ENCODE data around the gene RNASE12.
A peak's percentile ranks its signal among the peaks of the same experiment; 100 is the strongest.

The RNASE12 gene

DNA sequence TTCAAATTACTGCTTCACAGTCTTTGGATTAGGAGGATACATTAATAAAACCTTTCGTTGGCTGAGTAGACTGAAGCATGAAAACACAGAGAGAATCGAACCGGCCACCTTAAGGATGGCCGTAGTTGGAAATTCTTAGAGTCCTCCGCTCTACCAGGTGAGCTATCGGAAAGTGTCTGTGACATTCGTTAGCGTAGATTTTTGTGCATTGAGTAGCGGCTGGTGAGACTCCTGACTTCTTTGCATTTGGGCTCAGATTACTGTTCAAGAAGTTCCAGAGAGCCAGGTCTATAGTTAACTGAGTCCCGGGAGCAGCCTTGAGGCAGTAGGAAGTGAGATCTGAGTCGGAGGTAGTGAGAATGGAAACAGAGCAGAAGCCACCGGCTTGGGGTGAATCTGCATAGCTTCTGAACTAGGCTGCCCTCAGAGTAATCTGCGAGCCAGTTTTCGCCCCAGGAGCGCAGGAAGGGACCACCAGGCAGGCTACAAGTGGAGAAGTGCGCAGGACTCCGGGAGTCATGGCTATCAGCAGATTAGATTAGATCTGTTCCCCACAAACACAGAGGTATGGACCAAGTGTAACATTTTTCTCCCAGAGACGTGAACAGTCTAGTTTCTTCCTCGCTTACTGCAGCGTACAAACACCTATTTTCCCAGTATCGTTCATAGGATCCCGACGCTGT, 39.3 kb upstream of the RNASE12 start:
- peak overlapping the region; percentile 69 for H3K4me3 ChIP-seq (ENCODE audit: low read depth, low read length)
- peak; percentile 69 for DNase-seq (ENCODE audit: low read depth)
- TF ChIP-seq, protein P1, sequence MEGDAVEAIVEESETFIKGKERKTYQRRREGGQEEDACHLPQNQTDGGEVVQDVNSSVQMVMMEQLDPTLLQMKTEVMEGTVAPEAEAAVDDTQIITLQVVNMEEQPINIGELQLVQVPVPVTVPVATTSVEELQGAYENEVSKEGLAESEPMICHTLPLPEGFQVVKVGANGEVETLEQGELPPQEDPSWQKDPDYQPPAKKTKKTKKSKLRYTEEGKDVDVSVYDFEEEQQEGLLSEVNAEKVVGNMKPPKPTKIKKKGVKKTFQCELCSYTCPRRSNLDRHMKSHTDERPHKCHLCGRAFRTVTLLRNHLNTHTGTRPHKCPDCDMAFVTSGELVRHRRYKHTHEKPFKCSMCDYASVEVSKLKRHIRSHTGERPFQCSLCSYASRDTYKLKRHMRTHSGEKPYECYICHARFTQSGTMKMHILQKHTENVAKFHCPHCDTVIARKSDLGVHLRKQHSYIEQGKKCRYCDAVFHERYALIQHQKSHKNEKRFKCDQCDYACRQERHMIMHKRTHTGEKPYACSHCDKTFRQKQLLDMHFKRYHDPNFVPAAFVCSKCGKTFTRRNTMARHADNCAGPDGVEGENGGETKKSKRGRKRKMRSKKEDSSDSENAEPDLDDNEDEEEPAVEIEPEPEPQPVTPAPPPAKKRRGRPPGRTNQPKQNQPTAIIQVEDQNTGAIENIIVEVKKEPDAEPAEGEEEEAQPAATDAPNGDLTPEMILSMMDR (IDR thresholded peaks at IDR 0.05; ENCODE audit: low read depth, low read length): no peak
- no peak for TF ChIP-seq POLR2A (IDR thresholded peaks at IDR 0.05; ENCODE audit: extremely low read depth, insufficient read length)
- TF ChIP-seq MYC (IDR thresholded peaks at IDR 0.05; ENCODE audit: low read depth, low read length): no peak
- TF ChIP-seq, protein P2, sequence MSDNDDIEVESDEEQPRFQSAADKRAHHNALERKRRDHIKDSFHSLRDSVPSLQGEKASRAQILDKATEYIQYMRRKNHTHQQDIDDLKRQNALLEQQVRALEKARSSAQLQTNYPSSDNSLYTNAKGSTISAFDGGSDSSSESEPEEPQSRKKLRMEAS (IDR thresholded peaks at IDR 0.05; ENCODE audit: low read depth, low read length): no peak

DNA sequence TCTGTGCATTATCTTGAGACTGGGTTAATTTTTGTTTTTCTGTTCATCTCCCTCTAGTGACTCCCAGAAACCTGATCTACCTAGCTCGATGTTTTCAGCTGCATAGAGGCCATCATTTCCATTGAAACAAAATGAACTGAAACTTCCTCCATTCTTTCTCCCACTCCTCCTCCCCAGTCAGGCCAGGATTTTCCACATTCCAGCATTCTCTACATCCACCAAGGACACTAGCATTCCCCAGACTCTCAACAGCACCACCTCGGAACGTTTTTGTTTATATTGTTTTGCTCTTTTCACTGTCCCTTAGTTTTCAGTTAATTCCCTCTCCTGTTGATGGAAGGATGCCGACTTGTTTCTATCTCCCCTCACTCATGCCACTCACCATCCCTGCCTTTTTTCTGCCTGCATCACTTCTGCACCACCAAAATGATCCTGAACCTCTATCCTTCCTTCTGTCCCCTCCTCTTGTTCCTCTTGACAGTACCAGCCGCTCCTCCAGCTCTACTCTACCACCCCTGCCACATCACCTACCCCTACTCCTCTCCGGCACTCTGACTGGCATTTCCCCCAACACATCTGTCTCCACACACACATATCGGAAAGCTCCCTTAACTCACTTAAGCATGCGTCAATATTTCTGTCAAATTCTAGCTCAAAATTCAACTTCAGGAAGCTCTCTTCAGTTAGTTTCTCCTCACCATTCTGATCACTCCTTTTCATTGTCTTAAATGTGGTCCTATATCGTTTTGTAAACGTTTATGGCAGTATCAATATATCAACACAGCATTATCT, 37.1 kb upstream of the RNASE12 start:
- TF ChIP-seq MYC (IDR thresholded peaks at IDR 0.05; ENCODE audit: low read depth, low read length): no peak
- TF ChIP-seq, protein P1 (IDR thresholded peaks at IDR 0.05; ENCODE audit: low read depth, low read length): no peak
- TF ChIP-seq, protein P2 (IDR thresholded peaks at IDR 0.05; ENCODE audit: low read depth, low read length): no peak
- no peak for TF ChIP-seq POLR2A (IDR thresholded peaks at IDR 0.05; ENCODE audit: extremely low read depth, insufficient read length)
- DNase-seq (ENCODE audit: low read depth): no peak
- H3K4me3 ChIP-seq (ENCODE audit: low read depth, low read length): no peak overlapping the region

DNA sequence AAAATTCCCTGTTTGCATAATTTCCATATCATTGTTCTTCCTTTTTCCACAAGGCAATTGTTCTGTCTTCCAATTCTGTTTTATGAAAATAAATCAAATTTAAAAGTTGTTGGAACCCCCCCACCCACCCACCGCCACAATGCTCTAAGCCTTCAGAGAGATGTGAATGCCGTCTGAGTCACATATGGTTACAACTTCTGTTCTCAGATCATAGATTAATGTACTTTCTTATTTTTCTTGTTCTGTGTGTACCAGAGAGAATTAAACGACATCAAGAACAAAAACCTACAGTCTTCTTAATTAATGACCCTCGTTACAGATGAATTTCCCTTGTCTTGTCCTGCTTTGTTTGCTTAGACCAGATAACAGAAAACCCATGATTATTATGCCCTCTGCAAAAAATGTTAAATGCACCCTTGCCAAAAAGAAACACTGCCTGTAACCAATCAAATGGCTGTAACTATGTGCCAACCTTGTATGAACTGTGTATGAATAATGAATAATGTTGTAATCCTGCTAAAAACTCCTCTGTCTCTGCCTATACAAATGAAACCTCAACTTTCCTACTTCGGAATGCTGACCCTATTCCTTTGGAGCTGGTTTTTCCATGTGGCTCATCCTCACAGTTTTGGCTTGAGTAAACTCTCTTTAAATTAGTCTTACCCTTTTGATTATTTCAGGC, 36.3 kb upstream of the RNASE12 start:
- TF ChIP-seq POLR2A (IDR thresholded peaks at IDR 0.05; ENCODE audit: extremely low read depth, insufficient read length): no peak
- no peak for TF ChIP-seq MYC (IDR thresholded peaks at IDR 0.05; ENCODE audit: low read depth, low read length)
- TF ChIP-seq, protein P1 (IDR thresholded peaks at IDR 0.05; ENCODE audit: low read depth, low read length): no peak
- TF ChIP-seq, protein P2 (IDR thresholded peaks at IDR 0.05; ENCODE audit: low read depth, low read length): no peak
- no peak for DNase-seq (ENCODE audit: low read depth)
- no peak overlapping the region for H3K4me3 ChIP-seq (ENCODE audit: low read depth, low read length)

DNA sequence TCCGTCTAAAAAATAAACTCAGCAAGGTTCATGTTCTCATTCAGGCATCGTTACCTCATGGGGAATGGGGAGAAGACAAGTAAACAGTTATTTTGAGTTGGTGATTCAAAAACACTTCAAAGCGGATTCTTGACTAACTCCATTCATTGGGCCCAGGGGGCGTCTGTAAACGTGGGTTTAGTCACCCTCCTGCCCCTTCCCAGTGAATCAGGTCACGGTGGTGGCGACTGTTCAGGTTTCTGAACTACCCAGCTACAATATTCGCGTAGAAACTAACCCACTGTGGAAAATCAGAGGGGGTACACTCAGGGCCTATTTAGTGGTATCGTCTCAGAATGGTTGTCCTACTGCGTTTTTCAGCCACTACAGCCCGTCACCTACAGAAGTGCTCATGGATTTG, 35.1 kb upstream of the RNASE12 start:
- no peak for DNase-seq (ENCODE audit: low read depth)
- H3K4me3 ChIP-seq (ENCODE audit: low read depth, low read length): no peak overlapping the region

DNA sequence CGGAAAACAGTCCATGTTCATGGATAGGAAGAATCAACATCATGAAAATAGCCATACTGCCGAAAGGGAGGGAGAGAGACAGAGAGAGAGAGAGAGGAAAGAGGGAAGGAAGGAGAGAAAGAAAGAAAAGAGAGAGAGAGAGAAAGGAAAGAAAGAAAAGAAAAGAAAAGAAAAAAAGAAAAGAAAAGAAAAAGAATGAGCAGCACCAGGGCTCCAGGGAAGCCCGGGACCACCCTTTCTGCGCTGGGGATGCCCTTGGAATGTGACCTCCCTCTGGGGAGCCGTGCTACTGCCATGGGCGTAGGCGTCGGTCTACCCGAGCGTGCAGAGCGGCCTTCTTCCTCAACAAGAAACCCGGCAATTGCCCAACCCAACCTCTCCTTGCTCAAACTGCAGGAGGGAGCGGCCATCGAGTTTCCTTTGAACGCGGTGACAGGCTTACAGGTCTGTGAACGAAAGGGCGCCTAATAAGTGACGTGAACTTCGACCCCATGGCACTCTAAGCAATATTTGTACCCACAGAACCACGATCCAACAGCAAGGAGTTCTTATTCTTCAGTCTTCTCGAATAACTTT, 33.4 kb upstream of the RNASE12 start:
- TF ChIP-seq, protein P1 (IDR thresholded peaks at IDR 0.05; ENCODE audit: low read depth, low read length): no peak
- TF ChIP-seq POLR2A (IDR thresholded peaks at IDR 0.05; ENCODE audit: extremely low read depth, insufficient read length) (peak; percentile 26), MYC (IDR thresholded peaks at IDR 0.05; ENCODE audit: low read depth, low read length) (0 out of 2 replicates have a peak, but pooled peaks have one; percentile 59)
- TF ChIP-seq, protein P2 (IDR thresholded peaks at IDR 0.05; ENCODE audit: low read depth, low read length): peak; percentile 67
- peak overlapping the region; percentile 72 for H3K4me3 ChIP-seq (ENCODE audit: low read depth, low read length)
- peak; percentile 96 for DNase-seq (ENCODE audit: low read depth)

More for the DNA sequence above, 35.1 kb upstream of the RNASE12 start:
- TF ChIP-seq POLR2A (IDR thresholded peaks at IDR 0.05; ENCODE audit: extremely low read depth, insufficient read length) (no peak), MYC (IDR thresholded peaks at IDR 0.05; ENCODE audit: low read depth, low read length) (no peak)
- TF ChIP-seq, protein P1 (IDR thresholded peaks at IDR 0.05; ENCODE audit: low read depth, low read length): no peak
- TF ChIP-seq, protein P2 (IDR thresholded peaks at IDR 0.05; ENCODE audit: low read depth, low read length): no peak

Data from NB4 (cell line).